CD4-positive, CD25-positive, alpha-beta regulatory T cell (primary cell): ENCODE results near the gene POLRMT. TPM values are rescaled to one million over a fixed set of nuclear protein-coding genes. Genes with fewer than 3 reads are reported as not detected.
A peak's percentile ranks its signal among the peaks of the same experiment; 100 is the strongest.

ENCODE experiments used
- ATAC-seq, 2 donors: fragments of 150-1000 bp; cut with Tn5 transposase; one replicate each; pipeline ENCODE4 v1.10.0; 2021; ENCODE audit warnings: low read depth in 2 of 2, moderate number of reproducible peaks in 2 of 2, moderate library complexity in 1 of 2
- DNase-seq, 3 donors: peaks; one replicate each; pipeline versions ENCODE4 v3.0.0 to v3.0.0-alpha.2; 2012 to 2022; ENCODE audit warnings: mixed read lengths in 1 of 3
- H3K27ac ChIP-seq: one replicate; pipeline ENCODE4 v1.7.0; 2013; ENCODE audit warnings: mild to moderate bottlenecking, low read length; ENCODE audit not compliant: insufficient read depth, poor library complexity, severe bottlenecking
- H3K27me3 ChIP-seq: one replicate; pipeline ENCODE4 v1.7.0; 2013; ENCODE audit warnings: low read length; ENCODE audit not compliant: control insufficient read depth, insufficient read depth
- H3K36me3 ChIP-seq: one replicate; pipeline ENCODE4 v1.7.0; 2013; ENCODE audit warnings: mild to moderate bottlenecking, low read length, moderate library complexity; ENCODE audit not compliant: control insufficient read depth, insufficient read depth
- H3K4me1 ChIP-seq: 2 replicates; pipeline ENCODE4 v1.7.0; 2013; ENCODE audit warnings: mild to moderate bottlenecking, low read length; ENCODE audit not compliant: insufficient read depth, control insufficient read depth, poor library complexity, severe bottlenecking
- H3K4me3 ChIP-seq: one replicate; pipeline ENCODE4 v1.7.0; 2013; ENCODE audit warnings: low read depth, mild to moderate bottlenecking, low read length, moderate library complexity
- H3K9me3 ChIP-seq, 2 experiments: 1 replicate in 1 of 2; 2 replicates in 1 of 2; pipeline ENCODE4 v1.7.0; 2013; ENCODE audit warnings: low read length in 2 of 2, mild to moderate bottlenecking in 1 of 2, moderate library complexity in 1 of 2; ENCODE audit not compliant: control insufficient read depth in 2 of 2
- H3K27ac Mint-ChIP-seq, 3 donors: one replicate each; pipeline ENCODE4 v1.8.0; 2020 to 2022; ENCODE audit warnings: mild to moderate bottlenecking in 3 of 3, mixed read lengths in 3 of 3, moderate library complexity in 2 of 3
- H3K27me3 Mint-ChIP-seq: one replicate; pipeline ENCODE4 v1.8.0; 2022; ENCODE audit warnings: mild to moderate bottlenecking, mixed read lengths
- H3K36me3 Mint-ChIP-seq: one replicate; pipeline ENCODE4 v1.8.0; 2020; ENCODE audit warnings: mixed read lengths
- H3K4me1 Mint-ChIP-seq, 4 donors: one replicate each; pipeline ENCODE4 v1.8.0; 2020 to 2022; ENCODE audit warnings: mixed read lengths in 4 of 4, mild to moderate bottlenecking in 1 of 4
- H3K4me3 Mint-ChIP-seq, 4 donors: one replicate each; pipeline ENCODE4 v1.8.0; 2020 to 2022; ENCODE audit warnings: mild to moderate bottlenecking in 4 of 4, mixed read lengths in 4 of 4, moderate library complexity in 3 of 4
- H3K9me3 Mint-ChIP-seq, 7 donors: one replicate each; pipeline ENCODE4 v1.8.0; 2020 to 2022; ENCODE audit warnings: mixed read lengths in 7 of 7, mild to moderate bottlenecking in 3 of 7, moderate library complexity in 2 of 7
- polyA plus RNA-seq, 4 donors: library from polyadenylated mRNA; unstranded; fragments of 300-500 nt; fragmentation: Illumina TruSeq; gene quantifications; one replicate each; pipeline ENCODE4 v1.2.3, GENCODE V29; 2021
- total RNA-seq: library from RNA; stranded (reverse); gene quantifications from one replicate; pipeline ENCODE4 v1.2.3, GENCODE V29; 2022

POLRMT gene
- total and polyA plus RNA-seq, 5 donors from 2014 or later: 25.4 to 62.9 (median 35.8) TPM

GRCh38 chr19:601310-601709 is 32.0 kb downstream of the POLRMT start:
- ATAC-seq: no peak
- H3K27ac Mint-ChIP-seq: no peak overlapping the region
- no peak overlapping the region for H3K4me3 Mint-ChIP-seq
- Histone ChIP-seq H3K9me3 (no peaks in the 10 kb centered on the region), H3K4me1 (no peaks in the 10 kb centered on the region), H3K4me3 (no peak overlapping the region), H3K27me3 (no peaks in the 10 kb centered on the region), H3K27ac (no peak overlapping the region), H3K36me3 (no peaks in the 10 kb centered on the region)
- no peaks in the 10 kb centered on the region for H3K4me1 Mint-ChIP-seq
- no peaks in the 10 kb centered on the region for H3K27me3 Mint-ChIP-seq
- DNase-seq: no peak
- no peaks in the 10 kb centered on the region for H3K36me3 Mint-ChIP-seq
- peaks cover 0 to 1% (median 0%) of the 10 kb centered on the region in 7 donors for H3K9me3 Mint-ChIP-seq

GRCh38 chr19:597406-598315 is 35.7 kb downstream of the POLRMT start:
- no peaks in the 10 kb centered on the region for H3K36me3 ChIP-seq
- ATAC-seq (no peak), DNase-seq (no peak)
- no peaks in the 10 kb centered on the region for H3K4me1 ChIP-seq
- H3K4me3 ChIP-seq: no peak overlapping the region
- no peaks in the 10 kb centered on the region for H3K27me3 ChIP-seq
- peaks cover 7% of the 10 kb centered on the region for H3K27me3 Mint-ChIP-seq
- no peaks in the 10 kb centered on the region for H3K9me3 ChIP-seq
- H3K27ac Mint-ChIP-seq: no peak overlapping the region
- peaks cover 0 to 1% (median 0%) of the 10 kb centered on the region in 7 donors for H3K9me3 Mint-ChIP-seq
- H3K27ac ChIP-seq: no peak overlapping the region
- H3K4me3 Mint-ChIP-seq: no peak overlapping the region
- no peaks in the 10 kb centered on the region for H3K36me3 Mint-ChIP-seq
- no peaks in the 10 kb centered on the region for H3K4me1 Mint-ChIP-seq

GRCh38 chr19:596263-596655 is 37.1 kb downstream of the POLRMT start:
- Mint-ChIP-seq H3K27me3 (peaks cover 7% of the 10 kb centered on the region), H3K4me3 (no peak overlapping the region), H3K4me1 (no peaks in the 10 kb centered on the region), H3K36me3 (no peaks in the 10 kb centered on the region), H3K9me3 (no peaks in the 10 kb centered on the region), H3K27ac (no peak overlapping the region)
- Histone ChIP-seq H3K27ac (no peak overlapping the region), H3K9me3 (no peaks in the 10 kb centered on the region), H3K4me1 (no peaks in the 10 kb centered on the region), H3K27me3 (no peaks in the 10 kb centered on the region), H3K4me3 (no peak overlapping the region), H3K36me3 (no peaks in the 10 kb centered on the region)
- ATAC-seq (no peak), DNase-seq (no peak)

- ATAC-seq: no peak
- Mint-ChIP-seq H3K4me3 (peak overlapping the region in 1 of 4 donors; percentile 15), H3K9me3 (no peaks in the 10 kb centered on the region), H3K4me1 (no peaks in the 10 kb centered on the region), H3K36me3 (no peaks in the 10 kb centered on the region), H3K27me3 (peaks cover 7% of the 10 kb centered on the region), H3K27ac (no peak overlapping the region)
- no peaks in the 10 kb centered on the region for H3K27me3 ChIP-seq
- no peak overlapping the region for H3K4me3 ChIP-seq
- H3K9me3 ChIP-seq: no peaks in the 10 kb centered on the region
- H3K36me3 ChIP-seq: no peaks in the 10 kb centered on the region
- H3K27ac ChIP-seq: no peak overlapping the region
- peaks cover 3% of the 10 kb centered on the region for H3K4me1 ChIP-seq
- DNase-seq: no peak
Measured at GRCh38 chr19:595326-596262, 37.7 kb downstream of the POLRMT start.

GRCh38 chr19:594265-594870 is 39.0 kb downstream of the POLRMT start:
- H3K36me3 Mint-ChIP-seq: no peaks in the 10 kb centered on the region
- DNase-seq: no peak
- H3K27ac ChIP-seq: no peak overlapping the region
- no peaks in the 10 kb centered on the region for H3K36me3 ChIP-seq
- no peak overlapping the region for H3K4me3 ChIP-seq
- no peak overlapping the region for H3K27ac Mint-ChIP-seq
- H3K9me3 Mint-ChIP-seq: no peaks in the 10 kb centered on the region
- peaks cover 8% of the 10 kb centered on the region for H3K4me1 ChIP-seq
- peak overlapping the region in 1 of 4 donors; percentile 44 for H3K4me3 Mint-ChIP-seq
- ATAC-seq: no peak
- no peaks in the 10 kb centered on the region for H3K9me3 ChIP-seq
- no peaks in the 10 kb centered on the region for H3K27me3 ChIP-seq
- peaks cover 0 to 2% (median 0%) of the 10 kb centered on the region in 4 donors for H3K4me1 Mint-ChIP-seq
- H3K27me3 Mint-ChIP-seq: peaks cover 7% of the 10 kb centered on the region

DNA sequence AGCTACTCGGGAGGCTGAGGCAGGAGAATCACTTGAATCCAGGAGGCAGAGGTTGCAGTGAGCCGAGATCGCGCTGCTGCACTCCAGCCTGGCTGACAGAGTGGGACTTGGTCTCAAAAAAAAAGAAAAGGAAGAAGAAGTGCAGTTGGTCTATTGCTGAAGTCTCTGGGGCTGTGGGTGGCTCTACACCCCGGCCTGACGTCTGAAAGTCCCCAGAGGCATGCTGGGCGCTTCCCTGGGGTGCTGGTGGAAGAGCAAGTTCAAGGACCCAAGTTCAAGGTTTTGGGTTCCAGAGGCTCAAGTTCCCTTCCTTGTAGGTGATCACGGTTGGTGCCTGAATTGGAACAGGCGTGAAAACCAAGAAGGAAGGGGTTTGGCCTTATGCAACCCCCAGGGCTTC is 39.8 kb downstream of the POLRMT start:
- Mint-ChIP-seq H3K9me3 (no peaks in the 10 kb centered on the region), H3K27me3 (peaks cover 7% of the 10 kb centered on the region), H3K4me3 (peak overlapping the region in 2 of 4 donors; percentile 44 to 71), H3K4me1 (peaks cover 0 to 8% (median 0%) of the 10 kb centered on the region in 4 donors), H3K36me3 (no peaks in the 10 kb centered on the region), H3K27ac (peak overlapping the region in 1 of 3 donors; percentile 52)
- H3K36me3 ChIP-seq: no peaks in the 10 kb centered on the region
- peaks cover 16% of the 10 kb centered on the region for H3K4me1 ChIP-seq
- DNase-seq (no peak), ATAC-seq (no peak)
- no peaks in the 10 kb centered on the region for H3K27me3 ChIP-seq
- H3K4me3 ChIP-seq: no peak overlapping the region
- H3K9me3 ChIP-seq: no peaks in the 10 kb centered on the region
- H3K27ac ChIP-seq: no peak overlapping the region

GRCh38 chr19:593055-593454 is 40.3 kb downstream of the POLRMT start:
- no peaks in the 10 kb centered on the region for H3K36me3 ChIP-seq
- peaks cover 21% of the 10 kb centered on the region for H3K4me1 ChIP-seq
- H3K27me3 ChIP-seq: no peaks in the 10 kb centered on the region
- ATAC-seq: no peak
- H3K9me3 ChIP-seq: no peaks in the 10 kb centered on the region
- Mint-ChIP-seq H3K27me3 (peaks cover 7% of the 10 kb centered on the region), H3K36me3 (no peaks in the 10 kb centered on the region), H3K9me3 (no peaks in the 10 kb centered on the region), H3K27ac (peak overlapping the region in 1 of 3 donors; percentile 52), H3K4me3 (peak overlapping the region in 2 of 4 donors; percentile 44 to 71), H3K4me1 (peaks cover 0 to 11% (median 0%) of the 10 kb centered on the region in 4 donors)
- DNase-seq: no peak
- no peak overlapping the region for H3K27ac ChIP-seq
- no peak overlapping the region for H3K4me3 ChIP-seq
